ENCODE results near the gene L3MBTL1.

L3MBTL1 gene

DNA sequence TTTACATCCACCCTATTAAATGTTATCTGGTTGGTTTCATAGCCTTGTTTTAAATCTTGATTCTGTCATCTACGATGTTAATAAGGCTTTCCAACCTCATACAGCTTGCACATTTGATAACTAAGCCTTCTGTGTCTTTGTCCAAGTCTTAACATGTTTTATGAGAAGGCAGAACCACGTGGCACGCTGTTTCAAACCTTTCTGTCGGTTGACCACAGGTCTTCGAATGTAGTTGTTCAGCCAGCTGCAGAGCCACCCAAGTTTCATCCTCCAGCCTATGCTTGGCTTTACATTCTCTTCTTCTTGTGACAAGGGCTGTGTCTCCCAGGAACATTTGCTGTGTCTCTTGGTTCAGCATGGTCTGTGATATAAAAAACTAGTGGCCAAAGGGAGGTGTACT, 35.6 kb downstream of the L3MBTL1 start:
- no peak overlapping the region for H3K4me3 ChIP-seq (ENCODE audit: control insufficient read depth, low read depth, low read length)
- TF ChIP-seq, protein P1, sequence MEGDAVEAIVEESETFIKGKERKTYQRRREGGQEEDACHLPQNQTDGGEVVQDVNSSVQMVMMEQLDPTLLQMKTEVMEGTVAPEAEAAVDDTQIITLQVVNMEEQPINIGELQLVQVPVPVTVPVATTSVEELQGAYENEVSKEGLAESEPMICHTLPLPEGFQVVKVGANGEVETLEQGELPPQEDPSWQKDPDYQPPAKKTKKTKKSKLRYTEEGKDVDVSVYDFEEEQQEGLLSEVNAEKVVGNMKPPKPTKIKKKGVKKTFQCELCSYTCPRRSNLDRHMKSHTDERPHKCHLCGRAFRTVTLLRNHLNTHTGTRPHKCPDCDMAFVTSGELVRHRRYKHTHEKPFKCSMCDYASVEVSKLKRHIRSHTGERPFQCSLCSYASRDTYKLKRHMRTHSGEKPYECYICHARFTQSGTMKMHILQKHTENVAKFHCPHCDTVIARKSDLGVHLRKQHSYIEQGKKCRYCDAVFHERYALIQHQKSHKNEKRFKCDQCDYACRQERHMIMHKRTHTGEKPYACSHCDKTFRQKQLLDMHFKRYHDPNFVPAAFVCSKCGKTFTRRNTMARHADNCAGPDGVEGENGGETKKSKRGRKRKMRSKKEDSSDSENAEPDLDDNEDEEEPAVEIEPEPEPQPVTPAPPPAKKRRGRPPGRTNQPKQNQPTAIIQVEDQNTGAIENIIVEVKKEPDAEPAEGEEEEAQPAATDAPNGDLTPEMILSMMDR (conservative IDR thresholded peaks at IDR 0.05; ENCODE audit: control insufficient read depth, insufficient read depth, low read depth, low read length): no peak
- DNase-seq (ENCODE audit: low read depth): no peak

DNA sequence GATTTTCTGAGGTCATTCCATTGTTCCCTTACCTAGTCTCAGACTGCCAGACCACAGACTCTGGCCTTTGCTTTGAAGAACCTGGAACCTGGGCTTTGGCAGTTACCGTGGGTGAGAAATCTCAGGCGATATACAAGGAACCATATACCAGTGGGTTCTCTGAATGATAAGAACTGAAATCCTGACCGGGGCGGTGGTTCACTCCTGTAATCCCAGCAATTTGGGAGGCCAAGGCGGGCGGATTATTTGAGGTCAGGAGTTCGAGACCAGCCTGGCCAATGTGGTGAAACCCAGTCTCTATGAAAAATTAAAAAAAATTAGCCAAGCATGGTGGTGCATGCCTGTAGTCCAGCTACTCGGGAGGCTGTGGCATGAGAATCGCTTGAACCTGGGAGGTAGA, 37.0 kb downstream of the L3MBTL1 start:
- TF ChIP-seq, protein P1 (conservative IDR thresholded peaks at IDR 0.05; ENCODE audit: control insufficient read depth, insufficient read depth, low read depth, low read length): no peak
- no peak for DNase-seq (ENCODE audit: low read depth)
- H3K4me3 ChIP-seq (ENCODE audit: control insufficient read depth, low read depth, low read length): no peak overlapping the region

DNA sequence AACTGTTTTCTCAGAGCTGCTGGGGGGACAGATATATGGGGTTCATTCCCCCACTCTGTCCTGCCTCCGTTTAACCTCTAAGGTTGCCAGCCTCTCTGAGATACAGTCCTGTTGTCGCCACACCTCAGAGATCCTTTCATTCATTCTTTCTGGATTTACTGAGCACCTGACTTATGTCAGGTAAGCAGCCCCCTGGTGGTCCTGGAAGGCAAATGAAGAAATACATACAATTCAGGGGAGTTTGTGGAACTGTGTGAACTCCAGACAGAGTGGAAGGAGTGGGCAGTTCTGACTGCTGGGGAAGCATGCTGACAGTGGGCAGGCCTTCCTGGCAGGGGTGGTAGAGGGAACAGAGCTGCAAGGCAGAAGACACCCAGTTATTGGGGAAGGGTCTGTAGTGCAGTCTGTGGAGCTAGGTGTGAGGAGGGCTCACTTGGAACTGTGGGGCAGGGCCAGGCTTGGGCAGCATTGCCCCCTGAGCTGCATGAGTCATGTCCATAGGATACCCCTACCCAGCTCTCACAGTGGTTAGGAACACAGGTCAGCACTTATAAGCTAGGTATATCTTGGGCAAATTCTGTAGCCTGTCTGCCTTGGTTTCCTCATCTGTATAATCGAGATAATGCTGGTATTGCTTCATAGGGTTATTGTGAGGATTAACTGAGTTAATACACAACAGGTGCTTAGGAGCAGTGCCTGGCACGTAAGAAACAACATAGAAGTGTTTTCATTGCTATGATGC, 38.5 kb downstream of the L3MBTL1 start:
- H3K4me3 ChIP-seq (ENCODE audit: control insufficient read depth, low read depth, low read length): no peak overlapping the region
- TF ChIP-seq, protein P1 (conservative IDR thresholded peaks at IDR 0.05; ENCODE audit: control insufficient read depth, insufficient read depth, low read depth, low read length): no peak
- no peak for DNase-seq (ENCODE audit: low read depth)

DNA sequence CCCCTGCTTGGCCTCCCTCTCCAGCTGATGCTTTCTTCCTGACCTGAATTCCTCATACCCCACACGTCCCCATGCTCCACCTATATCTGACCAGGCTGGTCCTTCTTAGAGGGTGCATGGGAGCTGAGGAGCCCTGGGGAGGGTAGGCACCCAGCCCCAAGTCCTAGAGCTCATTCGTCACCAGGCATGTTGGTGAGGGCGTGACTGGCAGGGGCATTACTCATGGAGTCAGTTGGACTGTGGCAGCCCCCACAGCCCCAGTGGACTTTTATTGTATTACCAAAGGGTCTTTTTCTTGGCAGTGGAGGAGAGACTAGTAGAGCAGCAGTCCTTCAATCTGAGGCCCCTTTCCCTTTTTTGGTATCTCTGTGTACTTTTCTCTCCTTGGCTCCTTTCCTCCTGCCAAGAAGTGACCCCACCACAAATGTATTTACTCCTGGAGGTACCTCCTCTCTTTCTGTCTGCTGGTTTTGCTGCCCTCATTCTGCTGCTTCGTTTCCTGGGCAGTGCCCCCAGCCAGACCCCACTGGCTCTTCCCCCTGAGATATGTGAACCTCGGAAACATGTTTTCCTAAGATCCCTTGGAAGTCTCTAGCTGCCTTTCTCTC, 40.9 kb downstream of the L3MBTL1 start:
- TF ChIP-seq, protein P1 (conservative IDR thresholded peaks at IDR 0.05; ENCODE audit: control insufficient read depth, insufficient read depth, low read depth, low read length): no peak
- H3K4me3 ChIP-seq (ENCODE audit: control insufficient read depth, low read depth, low read length): no peak overlapping the region
- DNase-seq (ENCODE audit: low read depth): no peak

DNA sequence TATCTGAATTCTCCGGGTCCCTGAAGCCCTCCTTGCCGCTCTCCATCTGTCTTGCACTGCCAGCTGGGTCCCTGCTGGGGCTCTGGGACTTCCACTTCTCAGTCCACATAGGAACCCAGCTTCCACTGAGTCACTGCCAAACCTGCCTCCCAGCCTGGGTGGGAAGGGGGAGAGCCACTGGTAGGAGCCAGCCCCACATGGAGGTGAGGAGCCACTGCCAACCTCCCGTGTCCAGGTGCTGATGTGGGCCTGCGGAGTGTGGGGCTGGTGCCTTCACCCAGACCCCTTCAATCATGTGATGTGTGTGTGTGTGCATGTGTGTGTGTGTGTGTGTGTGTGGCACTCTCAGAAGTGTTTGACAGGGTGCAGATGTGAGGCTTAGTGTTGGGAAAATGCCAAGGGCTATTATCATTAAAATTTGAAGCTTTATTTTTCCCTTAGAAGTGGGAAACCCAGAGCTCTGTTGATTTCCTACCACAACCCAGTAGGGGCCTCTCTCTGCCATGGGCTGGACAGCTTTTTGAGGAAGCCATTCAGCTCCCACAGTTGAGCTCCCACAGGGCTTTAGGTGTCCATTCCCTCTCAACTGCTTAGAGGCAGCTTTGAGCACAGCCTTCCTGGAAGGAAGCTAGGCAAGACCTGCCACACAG, 42.0 kb downstream of the L3MBTL1 start:
- TF ChIP-seq, protein P1 (conservative IDR thresholded peaks at IDR 0.05; ENCODE audit: control insufficient read depth, insufficient read depth, low read depth, low read length): no peak
- no peak overlapping the region for H3K4me3 ChIP-seq (ENCODE audit: control insufficient read depth, low read depth, low read length)
- no peak for DNase-seq (ENCODE audit: low read depth)

DNA sequence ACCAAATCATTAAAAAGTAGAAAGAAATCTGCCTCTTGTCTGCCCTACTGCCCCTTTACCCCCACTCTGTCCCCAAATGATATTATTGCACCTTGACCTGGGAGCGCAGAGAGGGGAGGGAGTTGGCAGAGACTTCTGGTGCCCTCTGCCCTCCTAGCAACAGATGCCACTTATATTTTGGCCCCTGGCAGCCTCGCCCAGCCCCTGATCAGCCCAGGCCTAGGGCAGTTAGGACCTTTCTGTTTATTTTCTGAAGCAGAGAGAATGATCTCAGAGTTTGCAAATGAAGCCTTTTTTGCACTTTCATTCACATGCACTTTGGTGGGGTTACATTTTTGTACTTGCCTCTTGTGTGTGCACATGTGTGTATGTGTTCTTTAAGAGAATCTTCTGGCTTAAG, 43.0 kb downstream of the L3MBTL1 start:
- TF ChIP-seq, protein P1 (conservative IDR thresholded peaks at IDR 0.05; ENCODE audit: control insufficient read depth, insufficient read depth, low read depth, low read length): no peak
- H3K4me3 ChIP-seq (ENCODE audit: control insufficient read depth, low read depth, low read length): no peak overlapping the region
- no peak for DNase-seq (ENCODE audit: low read depth)
